ENCODE measurements around the gene PHYKPL.

DNA sequence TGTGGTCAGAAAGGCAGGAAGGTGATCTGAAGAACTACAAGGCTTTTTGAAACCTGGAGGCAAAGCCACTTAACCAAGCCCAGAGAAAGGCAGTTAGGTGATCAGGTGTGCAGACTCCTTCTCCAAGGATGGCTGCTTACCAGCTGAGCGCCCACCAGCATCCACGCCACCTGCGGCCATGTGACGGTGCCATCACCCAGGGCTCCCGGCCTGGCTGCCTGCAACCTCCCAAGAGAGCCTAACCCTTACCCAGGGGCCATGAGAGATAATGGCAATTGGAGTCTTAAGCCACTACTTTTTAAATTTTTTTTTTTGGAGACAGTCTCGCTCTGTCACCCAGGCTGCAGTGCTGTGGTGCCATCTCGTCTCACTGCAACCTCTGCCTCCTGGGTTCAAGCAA, 33.1 kb upstream of the PHYKPL start:
- no peak for TF ChIP-seq EP300 (IDR thresholded peaks at IDR 0.05)
- TF ChIP-seq POLR2A (IDR thresholded peaks at IDR 0.05) = no peak
- TF ChIP-seq POLR2AphosphoS5 (IDR thresholded peaks at IDR 0.05) = no peak
- TF ChIP-seq, protein P1, sequence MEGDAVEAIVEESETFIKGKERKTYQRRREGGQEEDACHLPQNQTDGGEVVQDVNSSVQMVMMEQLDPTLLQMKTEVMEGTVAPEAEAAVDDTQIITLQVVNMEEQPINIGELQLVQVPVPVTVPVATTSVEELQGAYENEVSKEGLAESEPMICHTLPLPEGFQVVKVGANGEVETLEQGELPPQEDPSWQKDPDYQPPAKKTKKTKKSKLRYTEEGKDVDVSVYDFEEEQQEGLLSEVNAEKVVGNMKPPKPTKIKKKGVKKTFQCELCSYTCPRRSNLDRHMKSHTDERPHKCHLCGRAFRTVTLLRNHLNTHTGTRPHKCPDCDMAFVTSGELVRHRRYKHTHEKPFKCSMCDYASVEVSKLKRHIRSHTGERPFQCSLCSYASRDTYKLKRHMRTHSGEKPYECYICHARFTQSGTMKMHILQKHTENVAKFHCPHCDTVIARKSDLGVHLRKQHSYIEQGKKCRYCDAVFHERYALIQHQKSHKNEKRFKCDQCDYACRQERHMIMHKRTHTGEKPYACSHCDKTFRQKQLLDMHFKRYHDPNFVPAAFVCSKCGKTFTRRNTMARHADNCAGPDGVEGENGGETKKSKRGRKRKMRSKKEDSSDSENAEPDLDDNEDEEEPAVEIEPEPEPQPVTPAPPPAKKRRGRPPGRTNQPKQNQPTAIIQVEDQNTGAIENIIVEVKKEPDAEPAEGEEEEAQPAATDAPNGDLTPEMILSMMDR (IDR thresholded peaks at IDR 0.05) = no peak
